OCI-LY3 (cell line): ENCODE results near the gene WDR19.

Experiments
- H2AFZ ChIP-seq: fragments of 200-600, 300-600 bp; shearing (Covaris generic); 2 replicates; pipeline ENCODE4 v1.6.0; 2014; ENCODE audit warnings: antibody characterized with exemption, low read depth, low read length
- H3K27ac ChIP-seq: fragments of 200-600, 300-600 bp; sonication (generic); 2 replicates; pipeline ENCODE4 v1.5.1; 2014; ENCODE audit warnings: mild to moderate bottlenecking, low read length, moderate library complexity, mixed read lengths
- H3K27me3 ChIP-seq: fragments of 200-600, 300-600 bp; sonication (generic); 2 replicates; pipeline ENCODE4 v1.6.1; 2014; ENCODE audit warnings: low read depth, low read length, mixed read lengths
- H3K36me3 ChIP-seq: fragments of 200-600, 300-600 bp; sonication (generic); replicated peaks from 2 replicates; pipeline ENCODE3; 2014; ENCODE audit warnings: low read depth, low read length, mixed read lengths
- H3K4me1 ChIP-seq: fragments of 300-600, 200-600 bp; sonication (generic); 2 replicates; pipeline ENCODE4 v1.6.1; 2014; ENCODE audit warnings: low read length, mixed read lengths
- H3K4me2 ChIP-seq: fragments of 200-600, 300-600 bp; sonication (generic); 2 replicates; pipeline ENCODE4 v1.6.1; 2014; ENCODE audit warnings: low read length, mixed read lengths
- H3K4me3 ChIP-seq: fragments of 300-600, 200-600 bp; sonication (generic); 2 replicates; pipeline ENCODE4 v1.5.1; 2014; ENCODE audit warnings: antibody characterized with exemption, mild to moderate bottlenecking, low read length, moderate library complexity
- H3K79me2 ChIP-seq: fragments of 300-600, 200-600 bp; shearing (Covaris generic); 2 replicates; pipeline ENCODE4 v1.6.1; 2014; ENCODE audit warnings: mild to moderate bottlenecking, low read length, mixed read lengths
- H3K9ac ChIP-seq: fragments of 300-600, 200-600 bp; shearing (Covaris generic); 2 replicates; pipeline ENCODE4 v1.6.0; 2014; ENCODE audit warnings: mild to moderate bottlenecking, low read length, moderate library complexity
- H3K9me3 ChIP-seq: fragments of 200-600, 300-600 bp; shearing (Covaris generic); 2 replicates; pipeline ENCODE4 v1.6.1; 2014; ENCODE audit warnings: low read length, mixed read lengths; ENCODE audit not compliant: insufficient read depth
- H4K20me1 ChIP-seq: fragments of 200-600, 300-600 bp; sonication (generic); 2 replicates; pipeline ENCODE4 v1.6.1; 2016; ENCODE audit warnings: low read length, mixed read lengths; ENCODE audit not compliant: insufficient read depth
- CTCF ChIP-seq: fragments of 200-600, 300-600 bp; sonication (generic); IDR thresholded peaks from 2 replicates; pipeline ENCODE4 v1.5.1; 2014; ENCODE audit warnings: antibody characterized with exemption, low read length, low read depth
- EZH2phosphoT487 ChIP-seq: fragments of 200-600 bp; shearing (Covaris generic); IDR thresholded peaks from 2 replicates; pipeline ENCODE4 v1.6.1; 2018; ENCODE audit warnings: antibody characterized with exemption, mixed run types, low read depth

WDR19 gene

DNA sequence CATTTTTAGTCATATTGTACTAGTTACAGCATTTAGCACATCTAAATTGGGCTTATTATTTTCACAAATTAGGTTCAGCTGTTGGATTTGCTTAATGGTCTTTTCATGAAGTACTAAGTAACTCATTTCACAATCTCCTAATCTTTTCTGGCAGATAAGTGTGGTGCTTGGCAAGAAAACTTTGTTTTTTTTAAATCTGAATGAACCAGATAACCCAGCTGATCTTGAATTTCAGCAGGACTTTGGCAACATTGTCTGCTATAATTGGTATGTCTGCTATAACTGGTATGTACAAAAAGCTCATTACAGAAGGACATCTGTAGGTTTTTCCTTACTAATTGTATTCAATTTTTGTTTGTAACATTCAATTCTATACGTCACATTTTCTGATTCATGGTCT lies 22.7 kb downstream of the WDR19 start:
- no peaks in the 10 kb centered on the region for H3K4me1 ChIP-seq
- TF ChIP-seq EZH2phosphoT487 (no peak), CTCF (no peak)
- no peaks in the 10 kb centered on the region for H3K79me2 ChIP-seq
- H3K9me3 ChIP-seq = no peaks in the 10 kb centered on the region
- H2AFZ ChIP-seq = no peak overlapping the region
- no peak overlapping the region for H3K9ac ChIP-seq
- no peaks in the 10 kb centered on the region for H3K27me3 ChIP-seq
- no peak overlapping the region for H3K27ac ChIP-seq
- H3K4me2 ChIP-seq = no peak overlapping the region
- H3K4me3 ChIP-seq = no peak overlapping the region
- no peaks in the 10 kb centered on the region for H4K20me1 ChIP-seq
- H3K36me3 ChIP-seq = peaks cover 17% of the 10 kb centered on the region

DNA sequence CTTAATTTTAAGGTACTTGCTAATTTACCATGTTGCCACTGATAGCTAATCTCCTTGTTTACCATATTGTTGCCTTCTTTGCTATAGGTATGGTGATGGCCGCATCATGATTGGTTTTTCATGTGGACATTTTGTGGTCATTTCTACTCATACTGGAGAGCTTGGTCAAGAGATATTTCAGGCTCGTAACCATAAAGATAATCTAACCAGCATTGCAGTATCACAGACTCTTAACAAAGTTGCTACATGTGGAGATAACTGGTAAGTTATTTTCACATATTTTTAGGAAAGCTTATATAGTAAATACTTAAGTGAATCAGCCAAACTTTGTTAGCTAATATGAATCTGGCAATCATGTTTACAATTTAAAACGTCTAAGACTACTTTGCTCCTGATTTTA lies 23.1 kb downstream of the WDR19 start:
- Histone ChIP-seq H4K20me1 (no peaks in the 10 kb centered on the region), H3K36me3 (peaks cover 17% of the 10 kb centered on the region), H3K9ac (no peak overlapping the region), H3K27ac (no peak overlapping the region), H3K27me3 (no peaks in the 10 kb centered on the region), H3K4me3 (no peak overlapping the region), H3K9me3 (no peaks in the 10 kb centered on the region), H2AFZ (no peak overlapping the region), H3K4me2 (no peak overlapping the region), H3K79me2 (no peaks in the 10 kb centered on the region), H3K4me1 (no peaks in the 10 kb centered on the region)
- TF ChIP-seq EZH2phosphoT487 (no peak), CTCF (no peak)

- no peak overlapping the region for H2AFZ ChIP-seq
- H4K20me1 ChIP-seq = no peaks in the 10 kb centered on the region
- TF ChIP-seq CTCF (no peak), EZH2phosphoT487 (no peak)
- no peak overlapping the region for H3K4me3 ChIP-seq
- no peaks in the 10 kb centered on the region for H3K9me3 ChIP-seq
- no peaks in the 10 kb centered on the region for H3K27me3 ChIP-seq
- no peak overlapping the region for H3K4me2 ChIP-seq
- H3K4me1 ChIP-seq = peaks cover 17% of the 10 kb centered on the region
- peaks cover 3% of the 10 kb centered on the region for H3K36me3 ChIP-seq
- no peaks in the 10 kb centered on the region for H3K79me2 ChIP-seq
- H3K9ac ChIP-seq = no peak overlapping the region
- no peak overlapping the region for H3K27ac ChIP-seq
These were observed 45.6 kb downstream of the WDR19 start for GRCh38 chr4:39227906-39228305.

GRCh38 chr4:39228377-39228776 lies 46.0 kb downstream of the WDR19 start:
- no peak for TF ChIP-seq CTCF
- no peak for TF ChIP-seq EZH2phosphoT487
- Histone ChIP-seq H3K27me3 (no peaks in the 10 kb centered on the region), H3K9ac (no peak overlapping the region), H3K4me2 (no peak overlapping the region), H4K20me1 (no peaks in the 10 kb centered on the region), H3K9me3 (no peaks in the 10 kb centered on the region), H3K79me2 (no peaks in the 10 kb centered on the region), H3K4me1 (peaks cover 17% of the 10 kb centered on the region), H3K27ac (no peak overlapping the region), H3K4me3 (no peak overlapping the region), H2AFZ (no peak overlapping the region), H3K36me3 (peaks cover 3% of the 10 kb centered on the region)
